GM21515 (cell line): ENCODE data around the gene ZFP36L2.
A peak's percentile ranks its signal among the peaks of the same experiment; 100 is the strongest.

ENCODE experiments used
- ATAC-seq: cut with Tn5 transposase; IDR thresholded peaks from one replicate; pipeline ENCODE4 v1.9.1; 2021; ENCODE audit not compliant: unreplicated experiment

ZFP36L2 gene

GRCh38 chr2:43226558-43226954 lies at the start of gene ZFP36L2:
Gene ZFP36L2 (minus strand): TSS chr2:43226606. CDS start chr2:43226315, 291 bp downstream.
- ATAC-seq, result peak; percentile 50

GRCh38 chr2:43274721-43275120 lies 48.3 kb upstream of the ZFP36L2 start:
- ATAC-seq, result no peak

GRCh38 chr2:43274055-43274454 lies 47.6 kb upstream of the ZFP36L2 start:
- no peak for ATAC-seq

- ATAC-seq, result no peak
These were observed 47.1 kb upstream of the ZFP36L2 start for GRCh38 chr2:43273529-43273928.

GRCh38 chr2:43270930-43271615 lies 44.7 kb upstream of the ZFP36L2 start:
- ATAC-seq, result no peak

GRCh38 chr2:43270461-43270860 lies 44.1 kb upstream of the ZFP36L2 start:
- no peak for ATAC-seq

- ATAC-seq, result no peak
These were observed 43.3 kb upstream of the ZFP36L2 start for GRCh38 chr2:43269706-43270105.

GRCh38 chr2:43269074-43269572 lies 42.7 kb upstream of the ZFP36L2 start:
- ATAC-seq, result no peak

- no peak for ATAC-seq
These were observed 41.9 kb upstream of the ZFP36L2 start for GRCh38 chr2:43268066-43268953.

- ATAC-seq, result no peak
These were observed 41.0 kb upstream of the ZFP36L2 start for GRCh38 chr2:43267381-43267780.

- ATAC-seq, result no peak
These were observed 40.3 kb upstream of the ZFP36L2 start for GRCh38 chr2:43266711-43267111.

- ATAC-seq, result no peak
These were observed 39.0 kb upstream of the ZFP36L2 start for GRCh38 chr2:43265421-43265820.

GRCh38 chr2:43265001-43265400 lies 38.6 kb upstream of the ZFP36L2 start:
- ATAC-seq, result no peak

GRCh38 chr2:43262951-43263350 lies 36.5 kb upstream of the ZFP36L2 start:
- ATAC-seq, result no peak

GRCh38 chr2:43262239-43262638 lies 35.8 kb upstream of the ZFP36L2 start:
- ATAC-seq, result no peak

- no peak for ATAC-seq
These were observed 33.1 kb upstream of the ZFP36L2 start for GRCh38 chr2:43259512-43259911.

GRCh38 chr2:43258547-43259156 lies 32.2 kb upstream of the ZFP36L2 start:
- no peak for ATAC-seq

GRCh38 chr2:43255296-43255910 lies 29.0 kb upstream of the ZFP36L2 start:
- ATAC-seq, result no peak

GRCh38 chr2:43254331-43254730 lies 27.9 kb upstream of the ZFP36L2 start:
- ATAC-seq, result no peak

- ATAC-seq, result no peak
These were observed 24.8 kb upstream of the ZFP36L2 start for GRCh38 chr2:43251171-43251731.

- no peak for ATAC-seq
These were observed 23.6 kb upstream of the ZFP36L2 start for GRCh38 chr2:43250015-43250414.
